HG03460 (cell line): ENCODE data around the gene YPEL2.
A peak's percentile ranks its signal among the peaks of the same experiment; 100 is the strongest.

Experiments used
- ATAC-seq: cut with Tn5 transposase; IDR thresholded peaks from one replicate; pipeline ENCODE4 v1.9.1; 2021; ENCODE audit not compliant: unreplicated experiment

Gene YPEL2

DNA sequence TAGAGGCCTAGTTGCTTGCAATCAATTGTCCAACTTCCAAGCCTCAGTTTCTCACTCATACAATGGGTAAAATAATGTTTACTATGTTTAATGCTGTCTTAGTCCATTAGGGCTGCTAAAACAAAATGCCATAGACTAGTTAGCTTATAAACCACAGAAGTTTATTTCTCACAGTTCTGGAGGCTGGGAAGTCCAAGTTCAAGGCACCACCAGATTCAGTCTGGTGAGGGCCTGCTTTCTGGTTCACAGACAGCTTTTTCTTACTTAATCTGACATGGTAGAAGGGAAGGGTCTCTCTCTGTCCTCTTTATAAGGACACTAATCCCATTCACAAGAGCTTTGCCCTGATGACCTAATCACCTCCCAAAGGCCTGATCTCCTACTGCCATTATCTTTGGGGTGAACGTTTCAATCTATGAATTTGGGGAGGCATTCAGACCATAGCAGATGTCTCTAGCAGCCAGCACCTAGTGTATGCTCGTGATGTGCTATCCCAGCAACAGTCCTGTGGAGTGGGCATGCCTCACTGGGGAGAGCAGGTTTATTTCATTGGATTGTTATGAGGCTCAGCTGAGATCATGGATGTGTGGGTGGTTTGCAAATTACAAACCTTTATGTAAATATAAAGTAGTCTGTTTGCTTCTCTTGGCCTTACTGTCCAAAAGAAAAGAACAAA, 25.2 kb downstream of the YPEL2 start:
- ATAC-seq = no peak

DNA sequence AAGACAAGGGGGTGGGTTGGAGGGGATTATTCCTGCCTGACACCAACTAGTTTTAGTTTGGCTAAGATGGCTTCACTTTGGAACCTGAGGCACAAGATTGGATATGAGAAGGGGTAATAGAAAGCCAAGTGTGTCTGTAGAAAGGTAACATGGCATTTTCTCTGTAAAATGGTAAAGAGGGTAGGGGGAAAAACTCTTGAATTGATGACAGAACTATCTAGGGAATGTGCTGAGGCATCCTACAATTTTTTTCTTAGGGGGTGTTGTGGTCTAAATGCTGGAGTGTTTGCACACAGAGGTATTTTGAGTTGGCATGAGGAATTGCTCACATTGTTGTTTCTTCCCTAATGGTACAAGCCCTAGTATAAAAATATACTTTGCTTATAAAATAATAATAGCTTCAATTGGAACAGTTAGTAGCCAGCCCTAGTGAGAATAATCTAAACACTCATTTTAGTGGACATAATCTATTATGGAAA, 25.8 kb downstream of the YPEL2 start:
- ATAC-seq = no peak

- ATAC-seq = no peak
These were observed 26.5 kb downstream of the YPEL2 start for GRCh38 chr17:59357929-59358328.

DNA sequence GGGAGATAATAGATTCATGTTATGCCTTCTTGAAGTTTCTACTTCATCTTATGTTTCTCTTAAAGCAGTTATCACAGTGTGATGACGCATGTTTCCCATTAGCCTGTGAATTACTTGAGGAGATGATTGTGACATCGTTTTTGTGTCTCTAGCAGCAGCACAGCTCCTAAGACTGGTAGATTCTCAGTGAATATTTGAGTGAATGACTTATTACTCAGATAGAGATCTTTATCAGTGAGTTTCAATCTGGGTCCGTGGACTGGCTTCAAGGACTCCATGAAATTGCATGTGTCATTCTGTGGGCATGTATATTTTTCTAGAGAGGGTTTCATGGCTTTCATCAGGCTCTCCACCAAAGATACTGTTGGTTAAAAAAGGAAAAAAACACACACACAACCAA, 29.9 kb downstream of the YPEL2 start:
- ATAC-seq = no peak

- peak; percentile 69 for ATAC-seq
These were observed 30.7 kb downstream of the YPEL2 start for GRCh38 chr17:59361916-59362810.

DNA sequence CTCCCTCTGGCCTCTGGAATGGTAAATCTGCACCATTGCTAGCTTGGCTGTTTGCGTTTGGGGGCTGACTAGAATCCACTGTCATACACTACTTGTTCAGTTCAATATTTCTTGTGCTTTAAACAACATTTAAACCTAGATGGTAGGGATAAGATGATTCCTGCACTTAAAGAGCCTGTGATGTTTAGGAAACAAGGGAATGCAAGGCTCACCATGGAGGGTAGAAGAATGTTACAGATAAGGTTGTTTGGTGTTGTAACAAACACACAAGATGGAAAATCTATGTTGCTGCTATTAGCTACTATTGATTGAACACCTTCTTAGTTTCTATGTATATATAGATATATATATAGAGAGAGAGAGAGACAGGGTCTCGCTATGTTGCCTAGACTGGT, 31.4 kb downstream of the YPEL2 start:
- ATAC-seq = no peak

- no peak for ATAC-seq
These were observed 34.0 kb downstream of the YPEL2 start for GRCh38 chr17:59365383-59365981.

DNA sequence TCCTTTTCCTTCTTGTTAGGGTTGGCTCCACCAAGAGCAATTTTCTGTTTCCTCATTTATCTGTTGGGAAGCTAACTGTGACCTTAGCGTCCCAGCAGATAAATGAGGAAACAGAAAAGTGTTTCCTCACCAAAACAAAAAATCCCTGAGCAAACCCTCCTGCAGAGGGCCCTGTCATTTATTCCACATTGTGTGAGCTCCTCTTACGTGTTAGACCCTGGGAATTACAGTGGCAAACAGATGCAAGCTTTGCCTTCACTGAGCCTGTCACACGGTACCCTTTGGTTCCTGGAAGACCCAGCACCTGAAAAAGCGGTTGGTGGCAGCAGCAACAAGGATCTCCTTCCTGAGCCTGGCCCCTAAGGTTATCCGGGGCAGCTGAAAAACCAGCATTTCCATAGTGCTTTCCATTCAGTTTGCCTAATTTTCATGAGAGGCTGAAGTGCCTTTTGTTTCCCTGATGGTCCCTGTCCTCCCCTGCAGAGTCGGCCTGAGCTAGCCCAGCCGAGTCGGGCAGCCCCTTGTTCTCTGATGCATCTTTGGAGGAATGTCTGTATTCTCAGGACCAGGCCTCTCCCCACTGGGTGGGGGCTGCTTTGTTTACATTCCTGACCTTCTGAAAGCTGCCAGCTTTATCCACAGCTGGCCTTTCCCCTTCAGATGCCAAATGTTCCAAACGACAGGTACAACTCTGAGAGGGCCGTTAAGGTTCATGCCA, 34.7 kb downstream of the YPEL2 start:
- ATAC-seq = no peak

DNA sequence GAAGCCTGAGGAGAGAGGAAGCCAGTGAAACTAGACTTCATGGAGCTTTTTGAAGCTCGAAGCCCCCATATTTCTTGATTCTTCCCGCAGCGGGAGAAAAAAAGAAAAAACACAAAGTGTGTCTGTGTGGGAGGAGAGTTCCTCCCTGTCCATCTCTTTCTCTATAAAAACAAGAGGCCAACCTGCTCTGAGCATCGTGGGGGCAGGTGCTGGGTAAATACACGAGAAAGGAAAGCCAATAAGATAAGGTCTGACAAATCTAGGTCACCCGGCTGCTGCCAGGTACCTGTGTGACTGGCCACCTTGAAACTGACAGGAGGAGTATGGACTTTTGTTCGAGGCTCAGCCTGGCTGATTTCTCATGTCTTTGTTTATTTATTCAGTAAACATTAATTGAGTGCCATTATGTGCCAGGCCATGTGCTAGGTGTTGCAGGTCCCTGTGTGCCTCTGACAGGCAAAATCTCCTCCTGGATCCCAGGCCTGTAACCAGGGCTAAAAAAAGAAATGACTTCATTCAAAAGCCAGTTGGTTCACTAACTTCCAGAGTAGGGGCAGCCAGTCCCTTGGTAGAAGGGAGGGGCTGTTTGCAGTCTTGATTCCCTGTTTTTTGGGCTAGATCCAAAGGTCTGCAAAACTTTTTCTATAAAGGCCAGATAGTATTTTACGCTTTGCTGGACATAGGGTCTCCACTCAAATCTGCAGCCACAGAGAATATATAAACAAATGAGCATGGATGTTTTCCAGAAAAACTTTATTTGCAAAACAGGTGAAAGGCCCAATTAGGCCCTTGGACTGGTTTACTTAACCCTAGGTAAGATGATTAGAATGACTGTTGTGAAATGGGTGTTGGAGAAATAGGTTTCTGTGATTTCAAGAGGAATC, 35.6 kb downstream of the YPEL2 start:
- ATAC-seq = no peak

GRCh38 chr17:59367657-59368045, 36.2 kb downstream of the YPEL2 start:
- no peak for ATAC-seq

DNA sequence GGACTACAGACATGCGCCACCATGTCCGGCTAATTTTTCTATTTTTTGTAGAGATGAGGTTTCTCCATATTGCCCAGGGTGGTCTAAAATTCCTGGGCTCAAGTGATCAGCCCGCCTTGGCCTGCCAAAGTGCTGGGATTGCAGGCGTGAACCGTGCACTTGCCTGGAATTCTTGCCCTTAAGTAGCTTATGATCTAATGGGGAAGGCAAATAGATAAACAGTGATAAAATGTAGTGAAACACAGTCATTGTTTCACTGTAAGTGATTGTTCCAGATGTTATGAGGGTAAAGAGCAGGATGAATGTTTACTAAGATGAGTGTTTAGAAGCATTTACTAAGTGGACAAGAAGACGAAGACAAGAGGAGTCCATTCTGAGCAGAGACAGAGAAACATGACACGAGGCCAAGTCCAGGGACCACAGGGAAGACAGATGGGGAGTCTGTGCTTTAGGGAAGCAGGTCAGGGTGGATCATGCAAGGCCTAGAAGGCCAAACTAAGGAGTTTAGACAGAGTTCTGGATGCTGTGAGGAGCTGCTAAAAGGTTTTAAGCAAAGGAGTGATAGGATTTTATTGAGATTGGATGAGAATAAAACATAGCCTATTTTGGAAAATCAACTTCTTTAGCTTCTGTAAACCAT, 36.9 kb downstream of the YPEL2 start:
- no peak for ATAC-seq

DNA sequence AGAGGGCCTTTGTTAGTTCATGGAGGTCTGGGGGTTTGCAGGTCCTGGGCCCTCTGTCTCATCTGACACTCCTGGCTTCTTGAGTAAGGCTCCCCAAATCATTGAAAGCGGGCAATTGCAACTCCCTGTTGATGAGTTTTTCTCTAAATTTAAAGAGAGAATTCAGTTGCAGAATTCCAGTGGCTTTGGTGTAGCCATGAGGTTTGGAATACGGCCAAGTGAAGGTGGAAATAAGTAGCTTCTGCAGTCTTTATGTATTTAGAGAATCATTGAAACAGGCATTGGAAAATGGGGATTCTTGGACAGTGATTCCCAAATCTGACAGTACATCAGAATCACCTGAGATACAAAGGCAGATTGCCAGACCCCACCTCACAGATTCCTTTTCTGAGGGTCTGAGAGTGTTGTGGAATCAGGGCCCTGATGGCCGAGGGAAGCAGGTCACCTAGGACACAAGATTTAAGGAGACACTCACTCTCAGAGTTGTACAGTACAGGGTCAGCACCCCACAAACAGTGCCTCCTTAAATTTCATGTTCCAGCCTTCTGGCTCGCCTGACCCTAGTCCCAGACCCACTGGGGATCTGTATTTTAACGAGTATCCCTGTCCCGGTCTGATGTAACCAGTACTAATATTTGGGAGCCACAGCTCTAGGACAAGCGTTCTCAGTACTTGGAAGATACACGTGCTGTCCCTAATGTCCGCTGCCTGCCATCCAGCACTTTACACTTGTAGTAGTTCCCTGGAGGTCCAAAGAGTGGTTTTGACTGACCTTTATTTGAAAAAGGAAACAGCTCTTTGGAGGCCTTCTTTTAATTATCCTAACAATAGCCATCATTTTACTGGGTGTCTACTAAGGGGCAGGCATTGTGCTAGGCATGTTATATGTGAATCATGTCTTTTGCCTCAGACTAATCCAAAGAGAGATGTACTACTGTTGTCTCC, 37.8 kb downstream of the YPEL2 start:
- ATAC-seq = no peak

- ATAC-seq = no peak
These were observed 39.3 kb downstream of the YPEL2 start for GRCh38 chr17:59370593-59371299.

DNA sequence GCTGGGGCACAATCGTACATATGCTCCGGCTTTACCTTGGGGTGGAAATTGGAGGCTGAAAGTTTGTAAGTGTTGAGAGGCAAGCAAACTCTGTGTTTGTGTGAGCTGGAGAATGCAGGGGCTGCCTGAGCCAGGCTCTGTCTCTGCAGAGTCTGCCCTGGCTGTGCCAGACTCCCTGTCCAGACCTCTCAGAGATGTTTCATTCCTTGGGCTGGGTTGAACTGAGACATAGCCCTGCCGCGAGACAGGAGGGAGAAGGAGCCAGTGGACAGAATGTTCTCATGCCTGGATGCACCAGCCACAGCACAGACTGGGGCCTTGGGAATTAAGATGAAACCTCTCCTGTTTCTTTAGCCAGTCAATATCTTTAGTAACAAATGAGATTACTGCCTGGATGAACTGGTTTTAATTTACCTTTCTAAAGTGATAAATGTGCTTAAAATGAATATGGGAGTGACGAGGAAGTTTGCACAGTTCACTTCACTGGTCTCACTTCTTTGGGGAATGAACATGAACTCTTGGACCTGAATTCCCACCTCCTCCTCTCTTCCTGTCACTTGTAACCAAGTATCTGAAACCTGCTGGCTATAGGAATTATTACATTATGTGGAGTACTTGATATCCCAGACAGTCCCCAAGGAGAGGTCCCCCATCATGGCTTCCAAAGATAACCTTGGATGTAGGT, 40.1 kb downstream of the YPEL2 start:
- ATAC-seq = no peak

DNA sequence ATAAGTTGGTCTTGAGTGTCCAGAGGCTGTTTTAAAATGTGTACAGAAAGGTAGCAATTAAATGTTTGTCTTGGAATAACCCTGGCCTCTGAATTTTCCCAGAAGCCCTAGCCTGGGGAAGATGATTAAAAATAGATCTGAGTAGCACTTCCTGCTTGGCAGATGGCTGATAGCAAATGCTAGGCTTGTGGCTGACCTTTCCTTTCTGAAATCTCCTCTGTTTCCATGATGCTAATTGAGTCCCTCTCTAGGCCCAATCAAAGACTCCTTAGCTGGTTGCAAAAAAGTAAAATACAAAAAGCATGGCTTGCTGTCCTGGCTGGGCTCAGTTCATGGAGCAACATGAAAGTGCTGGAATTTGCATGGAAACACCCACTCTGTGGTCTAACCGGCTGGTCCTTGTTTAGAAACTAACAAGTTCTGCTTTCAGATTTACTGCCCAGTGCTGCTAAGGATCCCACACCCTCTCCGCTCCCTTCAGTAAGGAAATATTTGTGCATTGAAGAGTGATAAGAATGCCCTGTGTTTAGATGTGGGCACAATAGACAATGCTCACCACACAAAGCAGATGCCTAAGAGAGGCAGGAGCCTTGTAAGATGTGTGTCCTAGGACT, 40.8 kb downstream of the YPEL2 start:
- peak; percentile 51 for ATAC-seq

DNA sequence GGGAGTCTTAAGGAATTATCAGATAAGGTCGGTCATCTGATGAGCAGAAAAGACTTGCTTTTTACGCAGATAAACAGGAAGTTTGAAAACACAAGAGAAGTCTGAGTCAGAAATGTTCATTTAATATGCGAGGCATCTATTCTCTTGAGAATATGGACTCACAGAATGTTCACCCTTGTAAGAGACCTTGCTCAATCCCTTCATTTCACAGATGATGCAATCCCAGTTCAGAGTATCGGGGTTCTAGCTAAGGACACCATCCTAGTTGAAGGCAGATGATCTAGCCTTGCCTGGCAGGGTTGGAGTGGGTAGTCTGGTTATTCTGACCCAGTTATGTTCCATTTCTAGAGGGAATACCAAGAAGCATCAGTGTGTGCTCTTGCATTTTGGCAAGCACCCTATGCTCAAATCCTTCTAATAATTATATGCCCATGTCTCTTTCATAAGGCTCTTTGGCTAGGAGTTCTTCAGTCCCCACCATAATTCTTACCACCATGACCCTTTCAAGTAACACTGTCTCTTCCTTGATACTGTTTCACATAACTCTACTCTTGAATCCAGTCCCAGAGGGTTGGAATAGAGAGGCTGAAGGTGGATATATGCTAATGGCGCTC, 42.5 kb downstream of the YPEL2 start:
- no peak for ATAC-seq

DNA sequence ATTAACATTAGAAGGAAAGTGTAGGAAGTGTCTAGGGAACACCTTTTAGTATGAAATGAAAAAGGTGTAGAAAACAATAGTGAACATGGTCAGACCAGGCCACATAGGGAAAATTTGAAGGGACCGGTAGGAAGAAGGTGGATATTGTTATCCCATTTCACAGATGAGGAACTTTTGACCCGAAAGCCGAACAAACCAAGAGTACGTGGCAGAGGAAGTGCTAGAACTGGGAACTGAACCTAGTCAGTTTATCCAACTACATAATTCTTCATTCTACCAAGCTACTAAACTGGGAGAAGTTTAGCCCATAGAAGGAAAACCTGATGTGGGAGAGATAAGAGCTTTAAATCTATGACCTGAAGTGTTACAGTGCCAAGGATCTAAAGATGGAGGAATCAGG, 43.2 kb downstream of the YPEL2 start:
- ATAC-seq = no peak
